LNCaP clone FGC (cell line): Measurements from ENCODE around the gene XYLB.

Source experiments
- DNase-seq: peaks from one replicate; pipeline ENCODE4 v3.0.0-alpha.2; 2011; ENCODE audit warnings: low read depth
- H3K4me3 ChIP-seq: 2 replicates; pipeline ENCODE4 v1.5.1; 2011; ENCODE audit warnings: mild to moderate bottlenecking, low read depth, low read length, control low read depth
- TF ChIP-seq, protein P1 (sequence below): IDR thresholded peaks from 2 replicates; pipeline ENCODE4 v1.5.1; 2012; ENCODE audit warnings: mild to moderate bottlenecking; ENCODE audit not compliant: control insufficient read depth, insufficient read depth; ENCODE audit errors: extremely low read depth

XYLB gene

DNA sequence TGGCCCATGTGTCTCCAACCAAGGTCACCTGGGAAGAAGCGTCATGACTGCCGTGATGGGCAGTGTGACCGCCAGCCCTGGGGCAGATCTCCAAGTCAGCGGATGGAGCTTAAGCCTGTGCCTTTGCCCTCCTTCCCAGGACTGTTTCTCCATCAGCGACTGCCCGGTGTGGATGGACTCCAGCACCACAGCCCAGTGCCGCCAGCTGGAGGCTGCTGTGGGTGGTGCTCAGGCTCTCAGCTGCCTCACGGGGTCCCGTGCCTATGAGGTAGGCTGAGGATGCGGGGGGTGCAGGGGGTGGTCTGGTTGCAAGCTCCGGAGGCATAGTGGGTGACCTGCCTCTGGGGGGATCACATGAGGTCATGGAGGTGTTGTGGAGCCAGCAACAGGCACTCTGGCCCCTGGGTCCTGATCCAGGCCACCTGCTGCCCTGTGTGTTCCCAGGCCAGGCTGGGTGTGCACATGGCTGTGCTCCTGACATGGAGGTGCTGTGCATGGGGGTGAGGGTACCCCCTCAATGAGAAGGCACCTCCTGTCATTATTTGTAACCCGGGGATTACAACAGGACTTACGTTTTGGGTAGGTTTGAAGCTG lies 19.0 kb downstream of the XYLB start:
- DNase-seq, result no peak
- H3K4me3 ChIP-seq, result no peak overlapping the region
- TF ChIP-seq, protein P1, sequence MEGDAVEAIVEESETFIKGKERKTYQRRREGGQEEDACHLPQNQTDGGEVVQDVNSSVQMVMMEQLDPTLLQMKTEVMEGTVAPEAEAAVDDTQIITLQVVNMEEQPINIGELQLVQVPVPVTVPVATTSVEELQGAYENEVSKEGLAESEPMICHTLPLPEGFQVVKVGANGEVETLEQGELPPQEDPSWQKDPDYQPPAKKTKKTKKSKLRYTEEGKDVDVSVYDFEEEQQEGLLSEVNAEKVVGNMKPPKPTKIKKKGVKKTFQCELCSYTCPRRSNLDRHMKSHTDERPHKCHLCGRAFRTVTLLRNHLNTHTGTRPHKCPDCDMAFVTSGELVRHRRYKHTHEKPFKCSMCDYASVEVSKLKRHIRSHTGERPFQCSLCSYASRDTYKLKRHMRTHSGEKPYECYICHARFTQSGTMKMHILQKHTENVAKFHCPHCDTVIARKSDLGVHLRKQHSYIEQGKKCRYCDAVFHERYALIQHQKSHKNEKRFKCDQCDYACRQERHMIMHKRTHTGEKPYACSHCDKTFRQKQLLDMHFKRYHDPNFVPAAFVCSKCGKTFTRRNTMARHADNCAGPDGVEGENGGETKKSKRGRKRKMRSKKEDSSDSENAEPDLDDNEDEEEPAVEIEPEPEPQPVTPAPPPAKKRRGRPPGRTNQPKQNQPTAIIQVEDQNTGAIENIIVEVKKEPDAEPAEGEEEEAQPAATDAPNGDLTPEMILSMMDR, result no peak

DNA sequence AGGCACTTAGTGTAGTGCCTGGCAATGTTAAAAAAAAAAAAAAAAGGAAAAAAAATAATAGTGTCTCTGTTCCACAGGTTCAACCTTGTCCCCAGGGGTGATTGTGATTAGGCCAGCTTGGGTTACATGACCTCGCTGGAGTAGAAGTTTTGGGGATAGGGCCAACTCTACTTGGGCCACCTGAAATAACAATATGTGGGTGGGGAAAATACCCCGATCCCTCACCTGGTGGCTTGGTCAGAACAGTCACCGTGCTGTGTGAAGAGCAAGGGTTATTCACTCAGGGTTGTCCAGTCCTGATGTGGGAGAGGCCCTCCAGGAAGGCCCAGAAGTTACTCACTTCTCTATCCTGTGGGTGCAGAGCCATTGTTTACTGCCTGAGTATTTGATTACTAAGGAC lies 19.5 kb downstream of the XYLB start:
- TF ChIP-seq, protein P1, result no peak
- no peak overlapping the region for H3K4me3 ChIP-seq
- no peak for DNase-seq

DNA sequence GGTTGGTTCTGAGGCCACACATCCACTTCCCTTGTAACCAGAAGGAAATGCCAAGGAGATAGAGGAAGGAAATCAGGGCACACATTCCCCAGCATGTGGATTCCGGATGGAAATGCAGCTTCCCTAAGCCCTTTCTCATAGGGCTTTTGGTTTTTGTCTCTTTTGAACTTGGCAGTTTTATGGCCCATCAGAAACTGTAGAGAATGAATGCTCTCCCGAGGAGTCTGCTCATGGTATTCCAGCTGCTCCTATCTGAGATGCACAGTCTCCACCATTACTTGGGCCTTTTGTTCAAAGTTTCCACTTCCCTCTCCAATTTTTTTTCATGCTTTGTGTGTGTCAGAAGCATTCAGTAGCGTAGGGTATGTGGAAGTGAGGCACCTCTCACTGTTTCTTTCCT lies 21.2 kb downstream of the XYLB start:
- TF ChIP-seq, protein P1, result no peak
- H3K4me3 ChIP-seq, result no peak overlapping the region
- no peak for DNase-seq

DNA sequence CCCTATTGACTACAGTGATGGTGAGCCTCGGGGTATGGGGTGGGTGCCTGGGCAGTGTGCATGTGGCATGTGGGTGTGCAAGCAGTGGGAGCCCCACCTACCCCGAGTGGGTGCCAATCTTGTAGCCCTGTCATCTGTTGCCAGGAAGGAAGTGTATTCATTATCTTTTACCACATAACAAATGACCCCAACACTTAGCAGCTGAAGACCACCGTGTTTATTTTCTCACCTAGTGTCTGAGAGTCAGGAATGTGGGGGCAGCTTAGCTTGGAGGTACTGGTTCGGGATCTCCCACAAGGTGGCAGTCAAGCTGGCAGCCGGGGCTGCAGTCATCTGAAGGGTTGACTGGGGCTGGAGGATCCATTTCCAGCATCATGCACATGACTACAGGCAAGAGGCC lies 21.7 kb downstream of the XYLB start:
- TF ChIP-seq, protein P1, result no peak
- DNase-seq, result no peak

DNA sequence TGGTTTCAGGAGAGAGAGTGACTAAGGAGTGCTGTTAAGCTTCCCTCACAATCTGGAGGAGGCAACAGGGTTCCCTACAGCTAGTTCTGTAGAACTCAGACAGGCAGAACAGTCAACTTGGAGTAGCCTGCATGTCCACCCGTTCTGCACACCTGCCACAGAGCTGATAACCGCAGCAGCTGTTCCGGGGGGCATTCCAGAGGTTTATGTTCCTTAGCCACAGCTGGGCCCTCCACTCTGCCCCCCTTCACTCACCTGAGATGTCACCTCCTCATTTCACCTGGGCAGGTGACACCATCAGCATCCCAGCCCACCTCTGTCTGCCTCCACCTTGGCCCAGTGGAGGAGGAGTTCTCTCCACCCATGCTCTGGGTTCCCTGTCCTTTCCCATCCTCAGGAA lies 22.6 kb downstream of the XYLB start:
- H3K4me3 ChIP-seq, result no peak overlapping the region
- no peak for DNase-seq
- TF ChIP-seq, protein P1, result no peak

More for the DNA sequence above, 21.7 kb downstream of the XYLB start:
- no peak overlapping the region for H3K4me3 ChIP-seq

DNA sequence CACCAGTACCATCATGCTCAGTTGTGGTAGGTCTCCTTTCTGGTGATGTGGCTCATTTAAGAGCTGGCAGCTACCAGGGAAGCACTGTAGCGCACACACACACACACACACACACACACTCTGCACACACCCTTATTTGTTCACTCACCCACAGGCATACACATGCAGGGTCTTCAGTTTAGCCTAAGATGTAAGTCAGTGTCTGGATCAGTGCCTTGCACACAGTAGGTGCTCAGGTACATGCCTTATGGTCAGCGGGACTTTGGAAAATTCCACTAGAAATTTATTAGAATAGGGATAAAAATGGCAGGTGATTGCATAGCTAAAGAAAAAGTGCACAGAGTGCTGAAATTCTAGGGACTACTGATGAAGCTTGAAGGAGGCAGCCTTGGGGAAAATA lies 23.6 kb downstream of the XYLB start:
- TF ChIP-seq, protein P1, result no peak
- H3K4me3 ChIP-seq, result no peak overlapping the region
- DNase-seq, result no peak

DNA sequence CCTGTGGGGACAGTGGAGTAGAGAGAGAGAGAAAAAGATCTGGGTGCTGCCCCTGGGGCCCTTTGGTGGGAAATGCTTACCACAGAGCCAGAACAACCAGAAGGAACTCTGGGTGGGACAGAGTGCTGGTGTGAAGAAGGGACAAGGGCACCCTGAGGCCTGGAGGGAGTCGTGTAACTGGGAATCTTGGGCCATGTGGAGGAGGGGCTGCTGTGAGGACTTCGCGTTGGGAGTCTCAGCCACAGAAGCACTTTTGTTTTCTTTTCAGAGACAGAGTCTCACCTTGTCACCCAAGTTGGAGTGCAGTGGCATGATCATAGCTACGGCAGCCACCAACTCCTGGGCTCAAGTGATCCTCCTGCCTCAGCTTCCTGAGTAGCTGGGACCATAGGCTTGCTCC lies 24.3 kb downstream of the XYLB start:
- no peak for DNase-seq
- TF ChIP-seq, protein P1, result no peak
- H3K4me3 ChIP-seq, result no peak overlapping the region
